HepG2 (cell line): ENCODE data around the gene ABCC12. TPM values are rescaled to one million over a fixed set of nuclear protein-coding genes. Genes with fewer than 3 reads are reported as not detected.

Experiments
- ATAC-seq: fragments of 200-7000 bp; cut with Tn5 transposase; 3 replicates; pipeline ENCODE4 v1.9.1; 2020; ENCODE audit warnings: mild to moderate bottlenecking, moderate library complexity
- BruUV-seq: library from RNA; stranded (reverse); fragments of 400-500 nt; replicated peaks from 2 replicates; lab custom pipeline; 2021; lab: Mats Ljungman, UMichigan
- CTCF ChIA-PET: fragments of 300-600 bp; formaldehyde crosslinking; extraction: SDS; loops from one replicate; lab custom pipeline; 2021; ENCODE audit warnings: low total read pairs, inconsistent platforms, low intra/inter-chr PET ratio; lab: Yijun Ruan, JAX
- POLR2A ChIA-PET: fragments of 350-600 bp; sonication (Branson Sonifier 250); formaldehyde crosslinking; loops from one replicate; lab custom pipeline; 2020; ENCODE audit warnings: antibody characterized with exemption, inconsistent platforms; lab: Yijun Ruan, JAX
- DNase-seq: peaks from one replicate; pipeline ENCODE4 v3.0.0-alpha.2; 2015; ENCODE audit warnings: low spot score
- FAIRE-seq: peaks from 3 replicates; lab custom pipeline; 2011; peaks lifted over from hg19 to GRCh38; lab: Jason Lieb, UNC
- H2AFZ ChIP-seq: one replicate; pipeline ENCODE4 v1.6.1; 2011; ENCODE audit warnings: low read length, inconsistent platforms
- H3K27ac ChIP-seq: fragments of 300-600 bp; 3 replicates; pipeline ENCODE4 v1.8.0; 2011; ENCODE audit warnings: mixed run types, mild to moderate bottlenecking, mixed read lengths, low read length, inconsistent platforms; ENCODE audit not compliant: insufficient read depth; ENCODE audit errors: extremely low read length
- H3K27me3 ChIP-seq, 2 experiments: fragments of 200-600 bp in 1 of 2; 2 replicates in 1 of 2; 3 replicates in 1 of 2; pipeline versions ENCODE4 v1.6.0 to v1.8.0; 2011; ENCODE audit warnings: low read length in 2 of 2, mild to moderate bottlenecking in 2 of 2, moderate library complexity in 2 of 2, inconsistent platforms in 1 of 2; ENCODE audit not compliant: insufficient read depth in 2 of 2, control insufficient read depth in 1 of 2
- H3K36me3 ChIP-seq, 2 experiments: fragments of 200-600 bp in 1 of 2; replicated peaks in 1 of 2; 2 replicates in 1 of 2; 3 replicates in 1 of 2; pipeline versions ENCODE4 v1.5.1 to v1.8.0; 2011; ENCODE audit warnings: low read length in 2 of 2, inconsistent platforms in 1 of 2; ENCODE audit not compliant: insufficient read depth in 2 of 2, control insufficient read depth in 1 of 2
- H3K4me1 ChIP-seq: 2 replicates; pipeline ENCODE4 v1.5.1; 2012; ENCODE audit warnings: low read length, inconsistent platforms; ENCODE audit not compliant: insufficient read depth
- H3K4me2 ChIP-seq: 2 replicates; pipeline ENCODE4 v1.6.0; 2011; ENCODE audit warnings: low read depth, low read length, inconsistent platforms
- H3K4me3 ChIP-seq, 3 experiments: fragments of 200-600 bp in 1 of 3; sonication (generic), shearing (Covaris generic) in 1 of 3; replicated peaks in 1 of 3; 2 replicates each; pipeline ENCODE4 v1.5.1; 2011 to 2016; ENCODE audit warnings: low read length in 3 of 3, inconsistent platforms in 2 of 3, low read depth in 2 of 3, mild to moderate bottlenecking in 2 of 3, control low read depth in 1 of 3, mixed read lengths in 1 of 3; ENCODE audit not compliant: insufficient read depth in 1 of 3
- H3K79me2 ChIP-seq: one replicate; pipeline ENCODE4 v1.6.1; 2011; ENCODE audit warnings: low read length, inconsistent platforms; ENCODE audit not compliant: insufficient read depth
- H3K9ac ChIP-seq: 2 replicates; pipeline ENCODE4 v1.6.0; 2011; ENCODE audit warnings: mild to moderate bottlenecking, low read depth, low read length, inconsistent platforms; ENCODE audit not compliant: insufficient read depth
- H3K9me3 ChIP-seq: 2 replicates; pipeline ENCODE4 v1.5.1; 2012; ENCODE audit warnings: mild to moderate bottlenecking, low read length
- H4K20me1 ChIP-seq: 2 replicates; pipeline ENCODE4 v1.6.0; 2011; ENCODE audit warnings: inconsistent platforms, mild to moderate bottlenecking, low read length, moderate library complexity; ENCODE audit not compliant: insufficient read depth
- ARID5B ChIP-seq: IDR thresholded peaks from 2 replicates; pipeline ENCODE4 v1.4.0; 2020; ENCODE audit warnings: mild to moderate bottlenecking, missing genetic modification reagents
- ARNT ChIP-seq: fragments of 450-650 bp; IDR thresholded peaks from 2 replicates; pipeline ENCODE4 v1.6.1; 2017
- ELK4 ChIP-seq: sonication (generic); formaldehyde crosslinking; IDR thresholded peaks from 2 replicates; pipeline ENCODE4 v1.9.0; 2021; ENCODE audit warnings: missing genetic modification reagents, borderline replicate concordance
- GTF3A ChIP-seq: sonication (generic); formaldehyde crosslinking; conservative IDR thresholded peaks from 2 replicates; pipeline ENCODE4 v1.4.0; 2020; ENCODE audit warnings: mild to moderate bottlenecking, missing genetic modification reagents
- HOXA5 ChIP-seq: sonication (generic); formaldehyde crosslinking; IDR thresholded peaks from 2 replicates; pipeline ENCODE4 v1.4.0; 2020; ENCODE audit warnings: missing genetic modification reagents
- MAFG ChIP-seq: sonication (generic); formaldehyde crosslinking; IDR thresholded peaks from 2 replicates; pipeline ENCODE4 v1.5.1; 2020; ENCODE audit warnings: mild to moderate bottlenecking, missing genetic modification reagents
- NCOA1 ChIP-seq: sonication (generic); formaldehyde crosslinking; IDR thresholded peaks from 2 replicates; pipeline ENCODE4 v1.9.0; 2021; ENCODE audit warnings: missing genetic modification reagents
- NR2F2 ChIP-seq: IDR thresholded peaks from 2 replicates; pipeline ENCODE4 v1.6.1; 2012; ENCODE audit warnings: low read depth, inconsistent platforms, borderline replicate concordance
- SALL1 ChIP-seq: sonication (generic); formaldehyde crosslinking; IDR thresholded peaks from 2 replicates; pipeline ENCODE4 v1.8.0; 2022; ENCODE audit warnings: mild to moderate bottlenecking, missing genetic modification reagents
- TIGD3 ChIP-seq: sonication (generic); formaldehyde crosslinking; IDR thresholded peaks from 2 replicates; pipeline ENCODE4 v1.5.1; 2020; ENCODE audit warnings: mild to moderate bottlenecking, missing genetic modification reagents, borderline replicate concordance
- XRCC5 ChIP-seq: fragments of 200-400 bp; formaldehyde crosslinking; optimal IDR thresholded peaks from 2 replicates; pipeline ENCODE3; 2017; ENCODE audit warnings: mild to moderate bottlenecking, low read length
- ZBTB37 ChIP-seq: sonication (generic); formaldehyde crosslinking; IDR thresholded peaks from 2 replicates; pipeline ENCODE4 v1.4.0; 2020; ENCODE audit warnings: mild to moderate bottlenecking, missing genetic modification reagents
- ZFP36L2 ChIP-seq: sonication (generic); formaldehyde crosslinking; IDR thresholded peaks from 2 replicates; pipeline ENCODE4 v1.4.0; 2020; ENCODE audit warnings: missing genetic modification reagents
- ZNF280B ChIP-seq: sonication (generic); formaldehyde crosslinking; IDR thresholded peaks from 2 replicates; pipeline ENCODE4 v1.5.0; 2020; ENCODE audit warnings: missing genetic modification reagents, mild to moderate bottlenecking, borderline replicate concordance
- ZNF383 ChIP-seq: sonication (generic); formaldehyde crosslinking; IDR thresholded peaks from 2 replicates; pipeline ENCODE4 v1.4.0; 2020; ENCODE audit warnings: missing genetic modification reagents, mild to moderate bottlenecking, borderline replicate concordance
- WGBS: methylation state at CpG from one replicate; pipeline ENCODE4 v1.1.6; 2017; ENCODE audit warnings: low lambda C conversion rate; 5-methylcytosine and 5-hydroxymethylcytosine counted together
- in situ Hi-C: cut with HindIII; loops from 2 replicates; pipeline ENCODE4 v1.10.0; 2017; ENCODE audit warnings: low pct_unique_long_range_greater_than_20kb; ENCODE audit not compliant: extremely low pct_ligation_motif_present
- intact Hi-C: fragments of 100-400 bp; cut with micrococcal nuclease; formaldehyde crosslinking; loops from one replicate; pipeline ENCODE4 v1.10.0; 2022; ENCODE audit not compliant: unreplicated experiment
- polyA plus RNA-seq, 8 experiments: library from polyadenylated mRNA; depleted of rRNA in 3 of 8; stranded (reverse) in 7 of 8; unstranded in 1 of 8; fragments of >200 nt; fragmentation: Illumina TruSeq in 4 of 8; extraction: Trizol in 4 of 8; gene quantifications; 2 replicates each; pipeline versions ENCODE4 v1.2.1 to v1.2.3, GENCODE V29; 2011 to 2016; ENCODE audit warnings: low read depth in 4 of 8, missing spikeins in 1 of 8, mixed read lengths in 1 of 8; ENCODE audit not compliant: insufficient read depth in 1 of 8
- total RNA-seq, 5 experiments: library from RNA; depleted of rRNA; stranded (reverse); fragments of >200 nt; fragmentation: Illumina TruSeq; extraction: Trizol; gene quantifications; 2 replicates each; pipeline ENCODE4 v1.2.3, GENCODE V29; 2016; ENCODE audit warnings: low read depth in 1 of 5

The ABCC12 gene
- total and polyA plus RNA-seq, 2 of the 13 experiments (the other 11 are each of a cell fraction or from before 2014, with no cell fraction given) = not detected

GRCh38 chr16:48184681-48185080 is 28.9 kb upstream of the ABCC12 start:
- ATAC-seq = no peak
- Histone ChIP-seq H3K4me3 (no peak overlapping the region), H4K20me1 (no peaks in the 10 kb centered on the region), H3K27ac (no peak overlapping the region), H3K4me2 (no peak overlapping the region; the same call in 1 of the 2 replicates), H3K9me3 (no peaks in the 10 kb centered on the region), H3K27me3 (no peaks in the 10 kb centered on the region), H3K9ac (no peak overlapping the region), H2AFZ (no peak overlapping the region), H3K79me2 (no peaks in the 10 kb centered on the region), H3K4me1 (peaks cover 64% of the 10 kb centered on the region), H3K36me3 (no peaks in the 10 kb centered on the region)
- WGBS = 77% methylated on average over 6 of the region's 6 CpGs
- ChIA-PET CTCF (no interaction called here), POLR2A (no interaction called here)
- BruUV-seq = no TSS peak
- DNase-seq = no peak
- in situ Hi-C loops = no loop called here
- intact Hi-C loops = no loop called here
- TF ChIP-seq NR2F2 (no peak), ARNT (no peak), ELK4 (CRISPR knock-in tag) (no peak), ZNF280B (0 out of 2 replicates have a peak, but pooled peaks have one; percentile 30), ZFP36L2 (CRISPR knock-in tag) (no peak), TIGD3 (CRISPR knock-in tag) (no peak), XRCC5 (no peak), SALL1 (0 out of 2 replicates have a peak, but pooled peaks have one; percentile 1), NCOA1 (CRISPR knock-in tag) (no peak), GTF3A (CRISPR knock-in tag) (no peak), ZNF383 (no peak), HOXA5 (CRISPR knock-in tag) (no peak), MAFG (CRISPR knock-in tag) (no peak), ARID5B (CRISPR knock-in tag) (0 out of 2 replicates have a peak, but pooled peaks have one; percentile 3), ZBTB37 (CRISPR knock-in tag) (no peak)
- FAIRE-seq = no peak
